ENCODE measurements around the gene VEPH1. TPM values are rescaled to one million over a fixed set of nuclear protein-coding genes. Genes with fewer than 3 reads are reported as not detected.

The VEPH1 gene
- total RNA-seq, 1 donor from 2014 or later, result 3.7 TPM

- no peak for TF ChIP-seq CTCF (conservative IDR thresholded peaks at IDR 0.05; ENCODE audit: low read depth, low read length)
- no peak for DNase-seq (ENCODE audit: low read depth)
- no peak overlapping the region for H3K4me3 ChIP-seq (ENCODE audit: low read depth, low read length)
These were observed 28.6 kb upstream of the VEPH1 start for GRCh38 chr3:157531771-157532170.

GRCh38 chr3:157531301-157531660, 28.1 kb upstream of the VEPH1 start:
- DNase-seq (ENCODE audit: low read depth), result no peak
- no peak overlapping the region for H3K4me3 ChIP-seq (ENCODE audit: low read depth, low read length)
- TF ChIP-seq CTCF (conservative IDR thresholded peaks at IDR 0.05; ENCODE audit: low read depth, low read length), result no peak

GRCh38 chr3:157530637-157531300, 27.6 kb upstream of the VEPH1 start:
- no peak overlapping the region for H3K4me3 ChIP-seq (ENCODE audit: low read depth, low read length)
- TF ChIP-seq CTCF (conservative IDR thresholded peaks at IDR 0.05; ENCODE audit: low read depth, low read length), result no peak
- DNase-seq (ENCODE audit: low read depth), result no peak

- no peak for TF ChIP-seq CTCF (conservative IDR thresholded peaks at IDR 0.05; ENCODE audit: low read depth, low read length)
- H3K4me3 ChIP-seq (ENCODE audit: low read depth, low read length), result no peak overlapping the region
- no peak for DNase-seq (ENCODE audit: low read depth)
These were observed 26.5 kb upstream of the VEPH1 start for GRCh38 chr3:157529751-157530150.

- no peak for DNase-seq (ENCODE audit: low read depth)
- TF ChIP-seq CTCF (conservative IDR thresholded peaks at IDR 0.05; ENCODE audit: low read depth, low read length), result no peak
These were observed 25.9 kb upstream of the VEPH1 start for GRCh38 chr3:157529085-157529484.

GRCh38 chr3:157527131-157527881, 24.1 kb upstream of the VEPH1 start:
- H3K4me3 ChIP-seq (ENCODE audit: low read depth, low read length), result no peak overlapping the region
- no peak for DNase-seq (ENCODE audit: low read depth)

More at GRCh38 chr3:157529085-157529484, 25.9 kb upstream of the VEPH1 start:
- H3K4me3 ChIP-seq (ENCODE audit: low read depth, low read length), result no peak overlapping the region

More at GRCh38 chr3:157527131-157527881, 24.1 kb upstream of the VEPH1 start:
- TF ChIP-seq CTCF (conservative IDR thresholded peaks at IDR 0.05; ENCODE audit: low read depth, low read length), result no peak
